Lung (tissue), 12 donors: ENCODE data around the gene AP2A2. TPM values are rescaled to one million over a fixed set of nuclear protein-coding genes. Genes with fewer than 3 reads are reported as not detected.

ENCODE experiments used
- ATAC-seq: fragments of 200-7000 bp; cut with Tn5 transposase; one replicate; pipeline ENCODE4 v1.9.1; 2020; ENCODE audit warnings: moderate number of reproducible peaks; ENCODE audit not compliant: insufficient read depth, low FRiP score
- DNase-seq, 3 donors: peaks; one replicate each; pipeline ENCODE4 v3.0.0-alpha.2; 2013 to 2017
- H3K27ac ChIP-seq, 2 donors: one replicate each; pipeline ENCODE4 v1.5.1; 2013; ENCODE audit warnings: mild to moderate bottlenecking in 2 of 2, moderate library complexity in 2 of 2, control low read depth in 1 of 2, inconsistent platforms in 1 of 2, low read depth in 1 of 2, low read length in 1 of 2
- H3K27me3 ChIP-seq, 3 donors: one replicate each; pipeline ENCODE4 v1.5.1; 2013; ENCODE audit warnings: low read length in 2 of 3; ENCODE audit not compliant: control insufficient read depth in 3 of 3, insufficient read depth in 3 of 3
- H3K36me3 ChIP-seq, 4 donors: one replicate each; pipeline ENCODE4 v1.5.1; 2013; ENCODE audit warnings: low read length in 4 of 4, mild to moderate bottlenecking in 1 of 4, moderate library complexity in 1 of 4; ENCODE audit not compliant: control insufficient read depth in 4 of 4, insufficient read depth in 4 of 4
- H3K4me1 ChIP-seq, 5 donors: one replicate each; pipeline ENCODE4 v1.5.1; 2013; ENCODE audit warnings: low read length in 5 of 5, mild to moderate bottlenecking in 2 of 5, moderate library complexity in 1 of 5; ENCODE audit not compliant: control insufficient read depth in 5 of 5, insufficient read depth in 5 of 5
- H3K4me3 ChIP-seq: one replicate; pipeline ENCODE4 v1.5.1; 2013; ENCODE audit warnings: mild to moderate bottlenecking, control low read depth, moderate library complexity
- H3K9ac ChIP-seq, 2 donors: one replicate each; pipeline ENCODE4 v1.5.1; 2013; ENCODE audit warnings: low read length in 2 of 2, control low read depth in 1 of 2; ENCODE audit not compliant: insufficient read depth in 1 of 2
- H3K9me3 ChIP-seq, 4 donors: one replicate each; pipeline ENCODE4 v1.5.1; 2013; ENCODE audit warnings: low read length in 3 of 4, mild to moderate bottlenecking in 1 of 4, moderate library complexity in 1 of 4; ENCODE audit not compliant: control insufficient read depth in 4 of 4, insufficient read depth in 3 of 4
- CTCF ChIP-seq: IDR thresholded peaks from 2 replicates; pipeline ENCODE4 v1.5.1; 2012; ENCODE audit warnings: mild to moderate bottlenecking; ENCODE audit errors: control extremely low read depth, extremely low read depth
- WGBS, 2 donors: extraction: QIAGEN DNeasy Blood & Tissue Kit; methylation state at CpG; one replicate each; pipeline ENCODE4 v1.1.7; 2013; 5-methylcytosine and 5-hydroxymethylcytosine counted together
- polyA plus RNA-seq, 2 donors: library from polyadenylated mRNA; stranded (reverse); fragments of 200-250 nt; gene quantifications; one replicate each; pipeline ENCODE4 v1.2.1, GENCODE V29; 2013
- total RNA-seq, 2 donors: library from RNA; depleted of rRNA in 1 of 2; stranded (reverse); fragments of >200 nt in 1 of 2; gene quantifications; one replicate each; pipeline ENCODE4 v1.2.1, GENCODE V29; 2014 to 2021
- donor health status: control.
- donor health status: control.
- donor health status: Bipolar disorder and iron deficiency.
- donor health status: healthy.
- donor health status: DM: yes; HTN: yes; CAD: no.

AP2A2 gene
- total and polyA plus RNA-seq, 4 donors: 33.8 to 93.2 (median 54.4) TPM

- H3K36me3 ChIP-seq: peaks cover 0 to 48% (median 7%) of the 10 kb centered on the region in 4 donors
These were observed 39.1 kb upstream of the AP2A2 start for GRCh38 chr11:886568-886967.

GRCh38 chr11:887589-887988 is 38.1 kb upstream of the AP2A2 start:
- Histone ChIP-seq H3K36me3 (peaks cover 0 to 43% (median 7%) of the 10 kb centered on the region in 4 donors), H3K9ac (no peak overlapping the region), H3K4me1 (peaks cover 0 to 12% (median 0%) of the 10 kb centered on the region in 5 donors), H3K27ac (no peak overlapping the region), H3K9me3 (no peaks in the 10 kb centered on the region), H3K27me3 (no peaks in the 10 kb centered on the region), H3K4me3 (no peak overlapping the region)
- TF ChIP-seq CTCF: no peak
- 95 to 97% methylated on average over 14 of the region's 14 CpGs for WGBS, 2 donors
- no peak for ATAC-seq
- DNase-seq: no peak

More at GRCh38 chr11:886568-886967, 39.1 kb upstream of the AP2A2 start:
- Histone ChIP-seq H3K9ac (no peak overlapping the region), H3K9me3 (no peaks in the 10 kb centered on the region), H3K4me3 (no peak overlapping the region), H3K4me1 (peaks cover 0 to 12% (median 0%) of the 10 kb centered on the region in 5 donors), H3K27ac (no peak overlapping the region), H3K27me3 (no peaks in the 10 kb centered on the region)
- DNase-seq: no peak
- ATAC-seq: no peak
- TF ChIP-seq CTCF: no peak
- 97% methylated on average over 17 of the region's 17 CpGs for WGBS, 2 donors

GRCh38 chr11:888310-889212 is 37.1 kb upstream of the AP2A2 start:
- no peak for ATAC-seq
- no peak overlapping the region for H3K9ac ChIP-seq
- no peak for DNase-seq
- WGBS, 2 donors: 90 to 91% methylated on average over 45 of the region's 45 CpGs
- H3K36me3 ChIP-seq: peaks cover 0 to 34% (median 7%) of the 10 kb centered on the region in 4 donors
- no peaks in the 10 kb centered on the region for H3K27me3 ChIP-seq
- H3K4me3 ChIP-seq: no peak overlapping the region
- H3K9me3 ChIP-seq: no peaks in the 10 kb centered on the region
- no peak for TF ChIP-seq CTCF
- H3K4me1 ChIP-seq: peaks cover 0 to 12% (median 0%) of the 10 kb centered on the region in 5 donors
- H3K27ac ChIP-seq: no peak overlapping the region
